OCI-LY7 (cell line): ENCODE measurements around the gene C14orf39. TPM values are rescaled to one million over a fixed set of nuclear protein-coding genes. Genes with fewer than 3 reads are reported as not detected.

Experiments
- BruUV-seq: library from RNA; stranded (reverse); fragments of 400-500 nt; replicated peaks from 2 replicates; lab custom pipeline; 2021; lab: Mats Ljungman, UMichigan
- CTCF ChIA-PET: fragments of 300-600 bp; sonication (Branson Sonifier 250); formaldehyde crosslinking; loops from one replicate; lab custom pipeline; 2022; ENCODE audit warnings: antibody characterized with exemption; ENCODE audit not compliant: unreplicated experiment; lab: Charles Lee
- POLR2A ChIA-PET: fragments of 300-600 bp; sonication (Branson Sonifier 250); formaldehyde crosslinking; loops from one replicate; lab custom pipeline; 2022; ENCODE audit warnings: antibody characterized with exemption; lab: Charles Lee
- DNase-seq: peaks from one replicate; pipeline ENCODE4 v3.0.0-alpha.2; 2015; ENCODE audit warnings: low spot score
- H2AFZ ChIP-seq: fragments of 200-600 bp; sonication (generic), shearing (Covaris generic); 2 replicates; pipeline ENCODE4 v1.6.1; 2014; ENCODE audit warnings: mild to moderate bottlenecking, antibody characterized with exemption, low read length, moderate library complexity
- H3K27ac ChIP-seq: fragments of 200-600 bp; sonication (generic); 2 replicates; pipeline ENCODE4 v1.5.1; 2014; ENCODE audit warnings: mixed run types, low read depth, mild to moderate bottlenecking, moderate library complexity, low read length, inconsistent platforms; ENCODE audit not compliant: poor library complexity, severe bottlenecking
- H3K36me3 ChIP-seq: fragments of 200-600 bp; sonication (generic); 2 replicates; pipeline ENCODE4 v1.6.1; 2014; ENCODE audit warnings: mild to moderate bottlenecking, antibody characterized with exemption, low read length, moderate library complexity, mixed read lengths; ENCODE audit not compliant: insufficient read depth
- H3K4me1 ChIP-seq: fragments of 200-600 bp; sonication (generic); 2 replicates; pipeline ENCODE4 v1.5.1; 2014; ENCODE audit warnings: mild to moderate bottlenecking, low read length; ENCODE audit not compliant: insufficient read depth, poor library complexity, severe bottlenecking
- H3K4me2 ChIP-seq: fragments of 200-600 bp; sonication (generic); 2 replicates; pipeline ENCODE4 v1.6.1; 2014; ENCODE audit warnings: mild to moderate bottlenecking, low read length
- H3K4me3 ChIP-seq: fragments of 200-600 bp; sonication (generic); 2 replicates; pipeline ENCODE4 v1.5.1; 2014; ENCODE audit warnings: mild to moderate bottlenecking, low read depth, low read length; ENCODE audit not compliant: poor library complexity, severe bottlenecking
- H3K79me2 ChIP-seq: fragments of 200-600 bp; sonication (generic); 2 replicates; pipeline ENCODE4 v1.6.1; 2016; ENCODE audit warnings: low read depth, mild to moderate bottlenecking, low read length, moderate library complexity, mixed read lengths; ENCODE audit not compliant: insufficient read depth
- H3K9me2 ChIP-seq: fragments of 200-600 bp; sonication (generic); 2 replicates; pipeline ENCODE4 v1.6.1; 2016; ENCODE audit warnings: mild to moderate bottlenecking, low read length, mixed read lengths; ENCODE audit not compliant: insufficient read depth
- H3K9me3 ChIP-seq: fragments of 200-600 bp; sonication (generic); 2 replicates; pipeline ENCODE4 v1.6.1; 2014; ENCODE audit warnings: mild to moderate bottlenecking, mixed run types, low read length, mixed read lengths
- H4K20me1 ChIP-seq: fragments of 200-600 bp; sonication (generic); 2 replicates; pipeline ENCODE4 v1.6.1; 2014; ENCODE audit warnings: mild to moderate bottlenecking, antibody characterized with exemption, low read length, moderate library complexity, mixed read lengths; ENCODE audit not compliant: insufficient read depth
- CTCF ChIP-seq: fragments of 200-600 bp; sonication (generic); conservative IDR thresholded peaks from 2 replicates; pipeline ENCODE4 v1.5.1; 2014; ENCODE audit warnings: mild to moderate bottlenecking, antibody characterized with exemption, low read length, moderate library complexity, mixed read lengths
- EZH2phosphoT487 ChIP-seq: fragments of 200-600 bp; sonication (generic); IDR thresholded peaks from 2 replicates; pipeline ENCODE4 v1.6.1; 2018; ENCODE audit warnings: low read depth, borderline replicate concordance, mild to moderate bottlenecking, mixed run types, antibody characterized with exemption, low read length, moderate library complexity, mixed read lengths
- intact Hi-C: fragments of 100-400 bp; cut with micrococcal nuclease; formaldehyde crosslinking; loops from one replicate; pipeline ENCODE4 v1.10.0; 2022; ENCODE audit not compliant: unreplicated experiment
- total RNA-seq, 2 experiments: library from RNA; depleted of rRNA in 1 of 2; stranded (reverse); fragments of >200 nt in 1 of 2; shearing (Covaris generic) in 1 of 2; gene quantifications; 2 replicates each; pipeline ENCODE4 v1.2.3, GENCODE V29; 2014 to 2022

Gene C14orf39
- total RNA-seq, 2 experiments from 2014 or later: not detected

GRCh38 chr14:60509438-60510253 is 23.8 kb upstream of the C14orf39 start:
- CTCF ChIA-PET: no interaction called here
- H3K9me2 ChIP-seq: no peaks in the 10 kb centered on the region
- no peaks in the 10 kb centered on the region for H3K4me1 ChIP-seq
- H3K4me2 ChIP-seq: no peak overlapping the region
- DNase-seq: no peak
- intact Hi-C loops: no loop called here
- H3K27ac ChIP-seq: no peak overlapping the region
- H3K9me3 ChIP-seq: no peaks in the 10 kb centered on the region
- no peaks in the 10 kb centered on the region for H4K20me1 ChIP-seq
- no peaks in the 10 kb centered on the region for H3K79me2 ChIP-seq
- H3K36me3 ChIP-seq: no peaks in the 10 kb centered on the region
- POLR2A ChIA-PET: interaction anchor here (0.9 kb wide), 1 partner anchor 12 kb away, joined by 3 read pairs; no protein-coding TSS in a partner anchor
- TF ChIP-seq CTCF (no peak), EZH2phosphoT487 (no peak)
- no peak overlapping the region for H3K4me3 ChIP-seq
- H2AFZ ChIP-seq: no peak overlapping the region
- BruUV-seq: no TSS peak

GRCh38 chr14:60508707-60509437 is 23.0 kb upstream of the C14orf39 start, which contains the start of gene SIX6:
SIX6 (plus strand) TSS chr14:60509146; CDS start chr14:60509399, 253 bp downstream.
- Histone ChIP-seq H3K4me1 (no peaks in the 10 kb centered on the region), H3K4me2 (no peak within 1 kb of the TSS), H3K4me3 (no peak within 1 kb of the TSS), H3K36me3 (no peaks in the 10 kb centered on the region), H3K9me3 (no peaks in the 10 kb centered on the region), H3K9me2 (no peaks in the 10 kb centered on the region), H2AFZ (no peak within 1 kb of the TSS), H3K79me2 (no peaks in the 10 kb centered on the region), H3K27ac (no peak within 1 kb of the TSS), H4K20me1 (no peaks in the 10 kb centered on the region)
- TF ChIP-seq CTCF (no peak), EZH2phosphoT487 (no peak)
- CTCF ChIA-PET: no interaction called here
- DNase-seq: no peak
- POLR2A ChIA-PET: interaction anchor here (0.6 kb wide), 1 partner anchor 15 kb away, joined by 3 read pairs; no protein-coding TSS in a partner anchor
- BruUV-seq: no TSS peak
- intact Hi-C loops: no loop called here
